SU-DHL-6 (cell line): Measurements from ENCODE around the gene FZD7.

Experiments
- CTCF ChIP-seq: fragments of 200-600 bp; sonication (generic); IDR thresholded peaks from one replicate; pipeline ENCODE4 v1.5.1; 2017; ENCODE audit warnings: antibody characterized with exemption, mild to moderate bottlenecking, low read length, moderate library complexity; ENCODE audit not compliant: insufficient read depth, poor library complexity, severe bottlenecking
- EZH2phosphoT487 ChIP-seq: fragments of 200-600 bp; sonication (generic), shearing (Covaris generic); conservative IDR thresholded peaks from 2 replicates; pipeline ENCODE4 v1.6.1; 2018; ENCODE audit warnings: mild to moderate bottlenecking, antibody characterized with exemption, low read length, moderate library complexity, mixed read lengths

- TF ChIP-seq CTCF (no peak), EZH2phosphoT487 (no peak)
Measured at GRCh38 chr2:201984800-201985525, 48.7 kb upstream of the FZD7 start.
